HG02970 (cell line): ENCODE results near the gene CNTN4.

Source experiments
- ATAC-seq: cut with Tn5 transposase; IDR thresholded peaks from one replicate; pipeline ENCODE4 v1.9.1; 2021; ENCODE audit warnings: mild to moderate bottlenecking, moderate library complexity, moderate number of reproducible peaks; ENCODE audit not compliant: unreplicated experiment, low FRiP score

The CNTN4 gene

DNA sequence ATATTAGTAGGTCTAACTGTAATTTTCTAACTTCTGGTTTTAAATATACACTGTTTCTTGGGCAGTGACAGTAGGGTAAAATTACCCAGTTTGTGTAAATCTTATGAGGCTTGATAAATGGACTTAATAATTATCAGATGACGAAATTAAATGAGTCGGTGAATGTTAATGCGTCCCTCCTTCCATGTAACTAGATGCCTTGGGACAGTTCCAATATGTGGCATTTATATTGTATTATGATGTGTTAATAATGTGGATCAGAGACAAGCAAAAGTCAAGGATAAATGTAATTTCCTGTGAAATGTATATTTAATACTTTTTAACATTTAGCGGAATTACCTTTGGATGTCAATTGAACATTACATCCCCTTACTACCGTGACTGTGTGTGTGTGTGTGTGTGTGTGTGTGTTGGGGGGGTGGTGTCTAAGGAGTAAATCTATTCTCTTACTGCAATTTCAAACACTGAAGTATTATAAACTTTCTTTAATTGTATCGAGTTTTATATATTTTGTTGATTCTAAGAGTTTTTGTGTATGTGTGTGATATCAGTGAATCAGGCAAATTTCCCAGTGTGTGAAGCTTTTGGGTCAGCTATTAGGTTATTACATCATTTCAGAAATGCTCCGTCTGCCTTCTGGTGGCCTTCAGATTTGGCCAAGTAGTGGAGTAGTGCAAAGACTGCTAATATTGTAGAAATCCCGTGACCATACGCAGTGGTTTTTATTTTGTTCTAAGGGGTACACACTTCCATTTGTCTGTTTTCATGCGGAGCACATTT lies 50.1 kb downstream of the CNTN4 start:
- no peak for ATAC-seq

DNA sequence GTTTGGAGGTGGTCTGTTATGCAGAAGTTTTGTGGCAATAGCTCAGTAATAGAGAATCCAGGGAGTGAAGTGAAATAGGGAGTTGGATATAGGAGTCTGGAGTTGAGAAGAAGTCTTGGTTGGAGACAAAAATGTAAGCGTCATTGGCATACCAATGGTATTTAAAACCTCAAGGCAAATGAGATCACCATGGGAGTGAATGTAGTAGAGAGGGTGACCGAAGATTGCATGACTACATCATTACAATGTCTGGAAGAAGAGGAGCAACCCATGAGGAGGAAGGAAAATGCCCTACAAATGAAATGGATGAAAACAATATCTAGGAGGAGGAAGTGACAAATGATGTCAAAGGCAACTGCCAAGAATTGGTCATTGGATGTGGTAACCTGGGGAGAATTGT lies 54.4 kb downstream of the CNTN4 start:
- no peak for ATAC-seq

DNA sequence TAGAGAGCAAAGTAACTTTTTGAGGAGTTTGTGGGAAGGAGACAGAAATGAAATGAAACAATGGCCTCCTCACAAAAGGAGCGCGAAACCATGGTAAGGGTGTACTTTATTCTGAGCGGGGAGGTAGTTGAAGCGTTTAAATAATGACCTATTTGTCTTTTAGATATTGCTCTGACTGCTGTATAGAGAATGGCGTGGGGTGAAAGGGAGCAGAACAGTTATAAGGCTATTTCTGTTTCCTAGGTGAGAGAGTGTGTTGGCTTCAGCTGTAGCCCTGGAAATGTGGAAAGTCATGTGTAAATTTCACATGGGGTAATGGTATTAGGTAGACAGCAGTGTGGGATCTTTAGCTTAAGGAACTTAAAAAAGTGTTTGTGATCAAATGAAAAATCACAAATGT lies 54.9 kb downstream of the CNTN4 start:
- no peak for ATAC-seq

DNA sequence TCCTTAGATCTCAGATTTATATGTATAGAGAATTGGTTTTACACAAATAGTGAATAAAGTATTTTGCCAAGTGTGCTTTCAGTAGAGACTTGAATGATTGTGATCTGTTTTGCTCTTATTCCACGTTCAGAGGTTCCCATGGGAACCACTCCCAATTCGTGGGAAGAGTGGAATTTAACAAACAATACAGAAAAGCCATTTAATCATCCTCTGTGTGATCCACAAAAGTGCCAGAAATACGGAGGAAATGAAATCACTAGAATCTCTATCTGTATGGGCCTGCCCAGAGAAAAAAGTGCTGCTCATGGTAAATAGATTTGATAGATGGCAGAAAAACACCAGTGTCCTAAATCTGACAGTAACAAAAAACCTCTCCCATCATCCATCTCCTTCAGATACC lies 56.0 kb downstream of the CNTN4 start:
- no peak for ATAC-seq

DNA sequence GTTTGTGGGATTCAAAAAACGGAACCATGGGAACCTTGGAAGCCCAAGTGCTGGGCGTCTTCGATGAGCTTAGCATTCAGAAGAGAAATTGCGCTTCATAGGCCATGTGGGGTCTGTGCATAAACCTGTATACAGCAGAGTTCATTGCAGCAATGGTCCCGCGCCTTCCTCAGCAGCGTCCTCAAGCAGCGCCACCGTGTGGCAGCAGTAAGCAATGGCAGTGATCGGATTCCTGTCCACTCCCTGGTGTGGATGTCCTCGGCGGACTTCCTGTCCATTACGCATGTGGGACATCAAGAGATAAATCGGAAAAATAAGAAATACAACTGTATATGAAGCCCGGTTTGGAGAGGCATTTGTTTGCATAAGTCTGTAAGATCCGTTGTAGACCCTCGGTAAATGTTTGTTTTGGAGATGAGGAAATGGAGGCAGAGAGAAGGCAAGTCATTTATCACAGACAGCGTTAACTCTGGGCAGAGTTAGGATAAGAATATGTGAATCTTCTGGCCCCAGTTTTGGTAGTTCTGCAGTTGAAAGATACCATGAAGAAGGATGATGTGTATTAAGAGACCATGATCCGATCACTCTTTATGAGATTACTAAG lies 57.7 kb downstream of the CNTN4 start:
- no peak for ATAC-seq

DNA sequence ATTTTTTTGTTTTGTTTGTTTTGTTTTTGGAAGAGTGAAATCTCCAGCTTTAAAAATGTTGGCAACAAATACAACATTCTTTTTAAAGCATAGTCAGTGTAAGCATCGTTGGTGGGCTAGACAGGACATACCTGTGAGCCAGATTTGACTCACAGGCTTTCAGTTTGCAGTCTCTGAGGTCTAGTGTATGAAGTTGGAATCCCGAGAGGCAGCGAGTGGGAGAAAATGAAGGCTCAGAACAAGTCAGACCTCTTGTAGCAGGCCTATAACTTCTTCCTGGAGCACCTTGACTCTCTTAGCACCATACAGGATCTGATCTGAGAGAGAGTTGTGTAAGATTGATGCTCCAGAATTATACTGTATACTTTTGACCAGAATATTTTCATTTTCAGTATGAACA lies 60.2 kb downstream of the CNTN4 start:
- no peak for ATAC-seq

DNA sequence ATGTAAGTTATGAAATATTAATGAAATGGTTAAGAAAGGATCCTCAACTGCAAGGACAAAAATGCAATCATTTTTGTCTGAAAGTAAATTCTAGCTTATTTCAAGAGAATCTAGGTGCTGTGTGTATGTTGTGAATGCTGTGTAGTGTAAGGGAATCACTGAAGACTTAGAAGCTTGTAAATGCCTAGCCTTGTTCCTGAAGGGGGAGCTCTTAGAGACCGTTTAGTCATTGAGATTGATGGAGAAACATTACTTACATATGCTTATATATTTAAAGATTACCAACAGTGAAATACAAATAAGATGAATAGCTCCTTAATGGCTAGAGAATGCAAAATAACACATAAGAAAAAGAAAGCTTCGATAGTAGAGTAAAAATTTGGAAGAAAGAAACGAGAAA lies 67.9 kb downstream of the CNTN4 start:
- ATAC-seq = no peak

DNA sequence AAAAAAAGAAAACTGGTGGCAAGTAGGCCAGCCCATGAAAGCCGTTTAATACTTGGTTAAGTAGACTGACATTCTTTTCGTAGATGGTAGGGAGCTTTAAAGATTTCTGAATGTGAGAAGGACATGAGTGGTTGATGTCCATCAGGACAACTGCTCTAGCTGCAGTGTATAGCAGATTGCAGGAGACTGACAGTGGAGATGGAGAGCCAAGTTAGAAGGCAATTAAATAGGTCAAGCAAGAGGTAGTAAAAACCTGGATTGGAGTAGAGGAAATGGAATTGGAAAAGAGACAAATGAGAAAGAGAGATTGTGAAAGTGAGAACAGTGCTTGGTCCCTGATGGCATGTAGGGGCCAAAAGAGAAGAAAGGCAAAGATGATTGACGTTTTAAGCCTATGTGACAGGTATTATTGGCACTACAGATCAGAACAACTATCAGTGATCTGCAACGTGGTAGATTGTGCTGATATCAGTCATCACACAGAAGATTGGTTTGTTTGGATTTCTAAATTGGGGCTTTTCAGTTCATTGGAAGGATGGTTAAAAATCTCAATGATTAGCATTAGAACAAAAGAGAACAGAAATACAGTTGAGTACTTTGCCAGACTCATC lies 74.0 kb downstream of the CNTN4 start:
- ATAC-seq = no peak

DNA sequence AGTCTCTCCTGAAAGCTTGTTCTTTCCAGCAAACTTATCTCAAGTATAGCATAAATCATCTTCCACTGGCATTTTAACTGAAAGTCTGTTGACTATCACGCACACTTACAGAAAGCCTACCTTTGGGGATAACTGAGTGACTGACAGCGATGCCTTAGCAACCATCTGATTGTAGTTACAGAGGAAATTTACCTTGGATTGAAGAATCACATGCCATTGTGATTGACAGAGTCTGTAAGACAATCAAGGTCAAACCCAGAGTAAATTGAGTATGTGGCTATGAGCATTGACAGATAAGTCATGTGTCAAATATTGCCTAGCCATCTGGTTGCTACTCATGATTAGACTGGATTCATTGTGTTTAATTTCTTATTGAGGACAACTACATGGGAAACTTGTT lies 82.0 kb downstream of the CNTN4 start:
- no peak for ATAC-seq

DNA sequence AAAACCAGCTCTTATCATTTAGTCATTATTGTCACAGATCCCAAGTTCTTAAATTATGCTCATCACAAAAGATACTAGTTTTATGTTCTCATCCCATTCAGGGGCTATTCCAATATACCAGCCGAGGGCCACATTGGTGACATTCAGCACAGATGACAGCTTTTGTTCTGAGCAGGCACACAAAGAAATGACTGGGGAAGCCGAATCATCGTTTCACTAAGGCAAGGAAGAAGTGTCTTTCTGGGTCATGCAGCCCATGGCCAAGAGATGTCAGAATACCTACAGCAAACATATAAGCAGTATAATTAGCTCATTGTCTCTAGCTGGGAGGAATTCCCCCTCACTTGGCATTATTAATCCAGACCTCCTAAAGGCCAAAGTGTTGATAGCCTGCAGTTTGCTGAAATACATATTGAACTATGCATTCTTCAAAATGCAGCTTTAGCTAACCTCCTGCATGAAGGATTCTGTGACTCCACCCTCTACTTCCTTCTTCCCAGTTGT lies 100.2 kb downstream of the CNTN4 start:
- no peak for ATAC-seq

DNA sequence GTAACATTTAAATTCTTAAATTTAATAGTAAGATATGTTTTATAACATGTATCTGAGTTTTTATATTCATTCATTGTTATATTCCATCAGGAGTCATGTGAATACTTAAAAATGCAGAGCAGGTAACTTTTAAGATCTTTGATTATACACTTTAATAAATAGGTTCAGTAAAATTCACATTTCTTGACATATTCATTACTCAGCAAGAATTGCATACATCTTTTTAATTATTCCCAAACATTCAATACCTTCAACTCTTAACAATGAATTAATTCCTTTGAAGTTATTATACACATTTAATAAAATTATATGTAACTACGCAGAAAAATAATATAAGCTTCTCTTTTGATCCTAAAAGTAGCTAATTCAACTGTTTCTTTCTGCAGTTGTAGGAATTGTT lies 105.4 kb downstream of the CNTN4 start:
- ATAC-seq = no peak

DNA sequence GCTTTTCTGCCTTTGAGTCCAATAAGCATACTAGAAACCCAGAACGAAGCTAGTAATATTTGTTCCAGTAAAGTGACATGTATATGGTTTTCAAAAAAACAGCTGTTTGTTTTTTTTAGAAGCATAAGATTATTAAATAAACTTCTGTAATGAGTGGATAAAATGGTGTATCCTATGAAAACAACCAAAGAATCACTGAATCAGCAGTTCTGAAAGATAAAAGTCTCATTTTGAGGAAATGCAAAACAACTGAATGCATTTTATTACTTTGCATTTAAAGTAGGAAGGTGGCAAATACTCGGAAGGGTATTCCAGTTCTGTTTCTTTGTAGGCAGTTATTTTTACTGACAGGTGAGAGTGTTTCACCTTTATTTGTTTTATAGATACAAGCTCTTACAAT lies 107.0 kb downstream of the CNTN4 start:
- no peak for ATAC-seq

DNA sequence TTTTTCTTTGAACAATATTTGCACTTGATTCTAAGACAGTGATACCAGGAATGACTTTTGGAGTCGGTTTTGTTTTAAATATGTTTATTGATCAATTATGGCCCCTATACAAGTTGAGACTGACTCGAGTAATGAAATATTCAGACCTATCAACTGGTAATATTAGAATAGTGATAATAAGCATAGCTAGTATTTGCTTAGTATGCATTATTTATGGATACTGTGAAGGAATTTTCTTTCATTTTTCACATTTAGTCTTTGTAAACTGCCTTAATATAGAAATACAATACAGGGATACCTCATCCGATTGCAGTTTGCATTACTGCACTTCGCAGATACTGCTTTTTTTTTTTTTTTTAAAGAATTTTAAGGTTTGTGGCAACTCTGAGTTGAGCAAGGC lies 107.9 kb downstream of the CNTN4 start:
- ATAC-seq = no peak

DNA sequence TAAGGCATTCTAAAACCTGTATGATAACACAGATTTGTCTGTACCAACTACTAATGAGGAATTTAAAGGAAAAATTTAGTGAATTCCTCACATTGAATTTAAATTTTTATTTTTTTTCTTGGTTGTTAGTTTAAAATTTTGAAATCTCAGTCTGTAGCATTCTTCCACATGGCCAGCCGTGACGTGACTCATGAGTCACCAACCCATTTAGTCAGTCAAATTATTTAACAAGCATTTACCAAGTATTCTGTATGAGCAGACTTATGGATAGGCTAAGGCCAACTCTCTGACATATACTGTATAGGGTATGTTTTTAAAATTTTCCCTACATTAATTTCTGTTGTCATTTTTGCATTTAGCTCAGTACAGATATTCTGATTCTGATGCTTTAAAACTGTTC lies 112.9 kb downstream of the CNTN4 start:
- no peak for ATAC-seq

DNA sequence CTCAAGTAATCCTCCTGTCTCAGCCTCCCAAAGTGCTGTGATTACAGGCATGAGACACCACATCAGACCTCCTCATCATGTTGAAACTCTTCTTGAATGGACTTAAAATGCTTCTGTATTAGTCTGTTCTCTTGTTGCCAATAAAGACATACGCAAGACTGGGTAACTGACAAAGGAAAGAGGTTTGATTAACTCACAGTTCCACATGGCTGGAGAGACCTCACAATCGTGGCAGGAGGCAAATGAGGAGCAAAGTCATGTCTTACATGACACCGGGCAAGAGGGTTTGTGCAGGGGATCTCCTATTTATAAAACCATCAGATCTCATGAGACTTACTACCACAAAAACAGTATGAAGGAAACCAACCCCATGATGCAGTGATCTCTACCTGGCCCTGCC lies 113.5 kb downstream of the CNTN4 start:
- no peak for ATAC-seq

DNA sequence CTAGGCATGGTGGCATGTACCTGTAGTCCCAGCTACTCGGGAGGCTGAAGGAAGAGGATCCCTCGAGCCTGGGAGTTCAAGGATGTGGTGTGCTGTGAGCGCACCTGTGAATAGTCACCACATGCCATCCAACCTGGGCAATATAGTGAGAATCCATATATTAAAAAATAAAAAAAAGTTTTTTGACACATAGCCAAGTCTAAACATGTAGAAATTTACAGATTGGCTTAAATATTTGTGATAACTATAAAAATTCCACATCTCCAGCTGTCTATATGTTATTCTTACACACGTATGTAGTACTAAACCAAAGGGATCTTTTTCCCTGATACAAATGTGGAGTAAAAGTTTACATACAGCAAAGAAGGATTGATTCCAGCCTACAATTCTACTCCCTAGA lies 119.7 kb downstream of the CNTN4 start:
- ATAC-seq = no peak

DNA sequence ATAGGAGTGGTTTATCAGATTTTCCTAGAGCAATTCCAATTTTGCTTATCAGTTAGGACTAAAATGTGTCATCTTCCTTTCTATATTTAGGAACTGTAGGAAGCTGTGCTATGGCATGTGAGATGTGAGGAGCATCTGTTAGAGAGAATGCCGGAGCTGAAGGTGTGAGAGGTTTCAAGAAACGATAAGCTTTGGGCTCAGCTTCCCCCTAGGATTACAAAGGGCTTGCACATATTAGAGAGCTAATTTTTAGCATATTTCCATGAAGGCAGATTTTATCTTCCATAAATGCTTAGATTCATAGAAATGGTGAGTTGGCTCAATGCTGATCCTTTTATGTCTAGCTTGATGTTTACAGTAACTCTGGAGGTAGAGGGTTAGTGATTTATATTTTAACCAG lies 120.2 kb downstream of the CNTN4 start:
- no peak for ATAC-seq

DNA sequence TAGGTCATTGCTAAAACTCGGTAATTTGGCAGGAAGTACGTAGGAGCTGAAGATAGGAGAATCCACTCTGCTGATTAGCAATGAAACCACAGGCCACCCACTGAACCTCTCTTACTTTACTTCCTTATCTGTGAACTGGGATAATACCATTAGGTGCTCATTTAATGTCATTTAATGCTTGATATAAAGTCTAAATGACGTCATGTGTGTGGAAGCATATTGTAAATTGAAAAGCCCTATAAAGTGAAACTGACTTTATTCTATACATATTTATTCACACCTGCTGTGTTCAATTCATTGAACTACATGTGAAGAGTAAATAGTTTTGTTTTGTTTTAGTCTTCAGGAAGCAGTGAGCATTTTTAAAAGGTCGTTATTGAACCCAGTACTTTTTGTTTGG lies 137.5 kb downstream of the CNTN4 start:
- no peak for ATAC-seq

DNA sequence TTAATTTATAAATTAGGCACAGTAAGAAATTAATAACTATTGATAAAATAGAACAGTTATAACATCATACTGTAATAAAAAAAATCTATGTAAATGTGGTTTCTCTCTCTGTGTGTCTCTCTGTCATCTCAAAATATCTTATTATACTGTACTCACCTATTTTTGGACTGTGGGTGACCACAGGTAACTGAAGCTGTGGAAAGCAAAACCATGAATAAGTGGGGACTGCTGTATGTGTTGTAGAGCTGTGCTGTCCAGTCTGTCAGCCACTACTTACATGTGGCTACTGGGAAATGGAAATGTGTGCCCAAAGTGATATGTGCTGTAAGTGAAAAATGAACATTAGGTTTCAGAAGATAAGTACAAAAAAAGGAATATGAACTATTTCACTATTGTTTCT lies 145.5 kb downstream of the CNTN4 start:
- no peak for ATAC-seq

DNA sequence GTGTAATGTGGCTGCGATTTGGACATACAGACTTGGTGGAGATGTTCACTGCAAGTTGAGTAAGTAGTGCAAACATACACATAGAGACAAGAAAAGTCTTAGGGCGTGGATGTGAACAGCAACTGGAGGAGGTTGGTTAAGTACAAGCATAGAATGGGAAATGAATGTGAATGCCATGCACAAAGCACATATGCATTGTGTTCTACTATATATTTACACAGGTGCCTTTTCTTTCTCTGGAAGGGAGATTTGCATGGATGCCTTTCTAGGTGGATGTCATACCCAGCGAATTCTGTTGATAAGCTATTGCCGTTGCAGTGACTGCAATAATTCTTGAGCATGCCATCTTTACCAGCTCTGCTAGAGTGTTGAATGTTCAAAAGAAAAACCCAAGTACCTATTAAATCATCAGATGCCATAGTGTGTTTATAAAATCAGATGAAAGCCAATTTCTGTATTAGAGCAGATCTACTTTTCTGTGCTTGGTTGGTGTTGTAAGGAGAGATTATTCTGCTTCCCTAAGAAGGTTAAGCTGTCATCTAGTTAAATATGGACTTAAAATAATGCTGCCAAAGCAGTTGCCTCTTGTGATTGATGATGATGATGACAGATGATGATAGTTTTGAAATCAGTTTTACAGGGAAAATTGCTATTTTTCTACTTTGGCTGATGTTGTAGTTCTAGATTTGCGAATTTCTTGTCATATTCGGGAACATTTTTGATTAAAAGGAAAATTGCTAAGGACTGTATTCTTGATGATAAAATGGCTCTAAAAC lies 148.4 kb downstream of the CNTN4 start:
- no peak for ATAC-seq

DNA sequence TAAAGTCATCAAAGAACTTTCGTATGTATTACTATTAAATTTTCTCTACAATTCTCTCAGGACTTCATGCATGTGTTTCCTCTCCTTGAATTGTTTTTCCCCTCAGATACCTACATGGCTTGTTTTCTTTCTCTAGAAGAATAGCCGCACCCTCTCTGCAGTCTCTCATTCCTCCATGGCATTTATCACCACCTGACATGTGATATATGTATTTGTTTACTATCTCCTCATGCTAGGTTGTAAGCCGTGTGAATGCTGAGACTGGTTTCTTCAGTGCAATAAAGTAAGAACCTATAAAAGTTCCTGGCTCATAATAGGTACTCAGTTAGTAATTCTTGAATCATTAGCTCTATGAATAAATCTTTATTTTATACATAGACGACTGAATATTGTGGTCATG lies 149.2 kb downstream of the CNTN4 start:
- no peak for ATAC-seq
